ENCODE data around the gene TPI1.

- TF ChIP-seq POLR2AphosphoS5 (IDR thresholded peaks at IDR 0.05): peak; percentile 81 to 91 (median 88)
- TF ChIP-seq CTCF (IDR thresholded peaks at IDR 0.05): peak in 1 of 5 experiments; percentile 2
- TF ChIP-seq POLR2A (IDR thresholded peaks at IDR 0.05): peak; percentile 83
- no peak for TF ChIP-seq EP300 (IDR thresholded peaks at IDR 0.05; ENCODE audit: low read depth)
Observed at GRCh38 chr12:6873094-6874014, 6.0 kb downstream of the TPI1 start, which contains the start of gene SPSB2.
